ENCODE data around the gene SSBP1.
"Not testable (repeated sequence)": the region's sequence is repeated elsewhere in the genome, so short reads cannot be mapped to it uniquely, and the experiment has no call there.

DNA sequence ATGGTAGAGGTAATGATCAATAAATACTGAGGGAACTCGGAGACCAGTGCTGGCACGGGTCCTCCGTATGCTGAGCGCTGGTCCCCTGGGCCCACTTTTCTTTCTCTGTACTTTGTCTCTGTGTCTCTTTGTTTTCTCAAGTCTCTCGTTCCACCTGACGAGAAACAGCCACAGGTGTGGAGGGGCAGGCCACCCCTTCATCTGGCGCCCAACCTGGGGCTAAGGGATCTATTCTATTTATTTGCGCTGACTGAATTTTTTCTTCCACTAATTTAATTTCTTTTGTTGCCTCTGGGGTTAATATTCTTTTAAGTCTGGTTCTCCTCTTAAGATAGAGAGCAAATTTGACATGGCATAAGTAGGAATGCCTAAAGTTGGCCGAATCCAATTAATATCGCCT, 13.7 kb downstream of the SSBP1 start:
- TF ChIP-seq SP1 (IDR thresholded peaks at IDR 0.05; ENCODE audit: low read depth, low read length); POLR2A (IDR thresholded peaks at IDR 0.05; ENCODE audit: control extremely low read depth in 1 of 2, low read depth in 2 of 2, low read length in 2 of 2); ZNF274 (IDR thresholded peaks at IDR 0.05; ENCODE audit: borderline replicate concordance, extremely low read depth, low read length); CTCF (IDR thresholded peaks at IDR 0.05; ENCODE audit: control extremely low read depth in 1 of 3, insufficient read depth in 1 of 3, low read depth in 1 of 3, low read length in 3 of 3); POLR2AphosphoS5 (IDR thresholded peaks at IDR 0.05; ENCODE audit: low read depth, low read length); EZH2 (IDR thresholded peaks at IDR 0.05; ENCODE audit: low read depth, low read length, severe bottlenecking); YY1 (IDR thresholded peaks at IDR 0.05; ENCODE audit: low read depth, low read length); GABPA (IDR thresholded peaks at IDR 0.05; ENCODE audit: borderline replicate concordance, insufficient read depth, low read length); JUN (IDR thresholded peaks at IDR 0.05; ENCODE audit: low read depth, low read length): not testable (repeated sequence)
- TF ChIP-seq, protein P1, sequence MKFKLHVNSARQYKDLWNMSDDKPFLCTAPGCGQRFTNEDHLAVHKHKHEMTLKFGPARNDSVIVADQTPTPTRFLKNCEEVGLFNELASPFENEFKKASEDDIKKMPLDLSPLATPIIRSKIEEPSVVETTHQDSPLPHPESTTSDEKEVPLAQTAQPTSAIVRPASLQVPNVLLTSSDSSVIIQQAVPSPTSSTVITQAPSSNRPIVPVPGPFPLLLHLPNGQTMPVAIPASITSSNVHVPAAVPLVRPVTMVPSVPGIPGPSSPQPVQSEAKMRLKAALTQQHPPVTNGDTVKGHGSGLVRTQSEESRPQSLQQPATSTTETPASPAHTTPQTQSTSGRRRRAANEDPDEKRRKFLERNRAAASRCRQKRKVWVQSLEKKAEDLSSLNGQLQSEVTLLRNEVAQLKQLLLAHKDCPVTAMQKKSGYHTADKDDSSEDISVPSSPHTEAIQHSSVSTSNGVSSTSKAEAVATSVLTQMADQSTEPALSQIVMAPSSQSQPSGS (IDR thresholded peaks at IDR 0.05; ENCODE audit: low read length), result not testable (repeated sequence)
- TF ChIP-seq, protein P2, sequence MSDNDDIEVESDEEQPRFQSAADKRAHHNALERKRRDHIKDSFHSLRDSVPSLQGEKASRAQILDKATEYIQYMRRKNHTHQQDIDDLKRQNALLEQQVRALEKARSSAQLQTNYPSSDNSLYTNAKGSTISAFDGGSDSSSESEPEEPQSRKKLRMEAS (IDR thresholded peaks at IDR 0.05), result not testable (repeated sequence)
